Measurements from ENCODE around the gene RXRG.

GRCh38 chr1:165355139-165355976, 89.6 kb downstream of the RXRG start:
- TF ChIP-seq CTCF (IDR thresholded peaks at IDR 0.05 in 8 of 11, conservative IDR thresholded peaks at IDR 0.05 in 3 of 11), result no peak
- TF ChIP-seq POLR2A (IDR thresholded peaks at IDR 0.05), result no peak
- no peak for TF ChIP-seq POLR2AphosphoS5 (IDR thresholded peaks at IDR 0.05)

All from spleen (tissue), 7 donors.